Loucy (cell line): ENCODE data around the gene CCBE1.

Experiments used
- EZH2phosphoT487 ChIP-seq: fragments of 200-600 bp; IDR thresholded peaks from 2 replicates; pipeline ENCODE4 v1.6.1; 2018; ENCODE audit warnings: antibody characterized with exemption, mild to moderate bottlenecking, moderate library complexity, borderline replicate concordance
- TF ChIP-seq, protein P1 (sequence below): fragments of 200-600 bp; sonication (generic); conservative IDR thresholded peaks from 2 replicates; pipeline ENCODE4 v1.5.1; 2014; ENCODE audit warnings: mild to moderate bottlenecking, antibody characterized with exemption, low read length

DNA sequence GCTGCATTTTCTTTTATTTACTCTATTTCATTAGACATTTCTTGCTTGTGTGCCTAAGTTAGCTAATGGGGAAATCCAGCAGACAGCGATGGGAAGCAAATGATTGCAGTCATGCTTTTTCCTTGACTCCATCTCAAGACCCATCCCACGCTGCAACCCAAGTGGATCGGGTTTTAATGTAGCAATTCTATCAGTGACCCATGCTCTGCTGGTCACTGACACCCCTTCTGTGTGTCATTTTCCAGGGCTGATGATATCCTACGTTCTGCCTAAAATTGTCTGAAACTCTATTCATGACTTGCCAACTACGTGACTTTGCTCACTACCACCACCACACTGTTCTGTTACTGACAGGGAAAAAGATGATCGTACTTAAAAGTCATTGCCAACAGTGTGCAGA lies 129.8 kb downstream of the CCBE1 start:
- TF ChIP-seq, protein P1, sequence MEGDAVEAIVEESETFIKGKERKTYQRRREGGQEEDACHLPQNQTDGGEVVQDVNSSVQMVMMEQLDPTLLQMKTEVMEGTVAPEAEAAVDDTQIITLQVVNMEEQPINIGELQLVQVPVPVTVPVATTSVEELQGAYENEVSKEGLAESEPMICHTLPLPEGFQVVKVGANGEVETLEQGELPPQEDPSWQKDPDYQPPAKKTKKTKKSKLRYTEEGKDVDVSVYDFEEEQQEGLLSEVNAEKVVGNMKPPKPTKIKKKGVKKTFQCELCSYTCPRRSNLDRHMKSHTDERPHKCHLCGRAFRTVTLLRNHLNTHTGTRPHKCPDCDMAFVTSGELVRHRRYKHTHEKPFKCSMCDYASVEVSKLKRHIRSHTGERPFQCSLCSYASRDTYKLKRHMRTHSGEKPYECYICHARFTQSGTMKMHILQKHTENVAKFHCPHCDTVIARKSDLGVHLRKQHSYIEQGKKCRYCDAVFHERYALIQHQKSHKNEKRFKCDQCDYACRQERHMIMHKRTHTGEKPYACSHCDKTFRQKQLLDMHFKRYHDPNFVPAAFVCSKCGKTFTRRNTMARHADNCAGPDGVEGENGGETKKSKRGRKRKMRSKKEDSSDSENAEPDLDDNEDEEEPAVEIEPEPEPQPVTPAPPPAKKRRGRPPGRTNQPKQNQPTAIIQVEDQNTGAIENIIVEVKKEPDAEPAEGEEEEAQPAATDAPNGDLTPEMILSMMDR = no peak
- TF ChIP-seq EZH2phosphoT487 = no peak
